GM18861 (cell line): Measurements from ENCODE around the gene SRC.

ENCODE experiments used
- ATAC-seq: cut with Tn5 transposase; IDR thresholded peaks from one replicate; pipeline ENCODE4 v1.9.1; 2021; ENCODE audit not compliant: unreplicated experiment

The SRC gene

GRCh38 chr20:37393196-37393862 lies 47.4 kb downstream of the SRC start:
- no peak for ATAC-seq

GRCh38 chr20:37393863-37394542 lies 48.1 kb downstream of the SRC start:
- no peak for ATAC-seq

GRCh38 chr20:37394543-37395409 lies 48.8 kb downstream of the SRC start:
- ATAC-seq = no peak

- ATAC-seq = no peak
Measured at GRCh38 chr20:37395410-37395797, 49.5 kb downstream of the SRC start.

GRCh38 chr20:37395921-37396415 lies 50.0 kb downstream of the SRC start:
- no peak for ATAC-seq

GRCh38 chr20:37396416-37397075 lies 50.6 kb downstream of the SRC start:
- no peak for ATAC-seq

- no peak for ATAC-seq
Measured at GRCh38 chr20:37397076-37397953, 51.4 kb downstream of the SRC start.

- no peak for ATAC-seq
Measured at GRCh38 chr20:37397954-37398749, 52.2 kb downstream of the SRC start.

- ATAC-seq = no peak
Measured at GRCh38 chr20:37398750-37399621, 53.0 kb downstream of the SRC start.

GRCh38 chr20:37401282-37401929 lies 55.5 kb downstream of the SRC start:
- ATAC-seq = no peak

GRCh38 chr20:37401930-37402675 lies 56.2 kb downstream of the SRC start:
- no peak for ATAC-seq

- no peak for ATAC-seq
Measured at GRCh38 chr20:37403107-37404033, 57.4 kb downstream of the SRC start.

- no peak for ATAC-seq
Measured at GRCh38 chr20:37404461-37404890, 58.5 kb downstream of the SRC start.

- ATAC-seq = no peak
Measured at GRCh38 chr20:37405351-37405897, 59.5 kb downstream of the SRC start.
